ENCODE measurements around the gene GRIN2A. TPM values are rescaled to one million over a fixed set of nuclear protein-coding genes. Genes with fewer than 3 reads are reported as not detected.

Gene GRIN2A
- total RNA-seq, 1 donor from 2014 or later, result 0.56 TPM

DNA sequence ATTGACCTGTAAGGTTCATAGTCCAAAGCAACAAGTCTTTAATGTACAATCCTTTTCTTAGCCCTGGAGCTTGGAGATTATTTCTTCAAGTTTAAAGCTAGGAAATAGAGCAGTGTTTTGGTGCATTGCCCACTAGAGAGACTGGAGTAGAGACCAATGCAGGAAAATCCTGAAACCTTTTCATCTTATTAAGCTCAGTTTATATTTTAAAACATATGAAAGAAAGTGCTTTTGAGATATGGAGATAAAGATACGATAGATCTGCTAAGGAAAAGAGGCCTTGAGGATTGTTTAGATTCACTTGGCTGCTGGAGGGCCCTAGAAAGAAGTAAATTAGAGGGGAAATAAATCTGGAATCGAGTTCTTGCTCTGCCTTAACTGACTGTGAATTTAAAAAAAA is 212.0 kb downstream of the GRIN2A start:
- TF ChIP-seq, protein P1, sequence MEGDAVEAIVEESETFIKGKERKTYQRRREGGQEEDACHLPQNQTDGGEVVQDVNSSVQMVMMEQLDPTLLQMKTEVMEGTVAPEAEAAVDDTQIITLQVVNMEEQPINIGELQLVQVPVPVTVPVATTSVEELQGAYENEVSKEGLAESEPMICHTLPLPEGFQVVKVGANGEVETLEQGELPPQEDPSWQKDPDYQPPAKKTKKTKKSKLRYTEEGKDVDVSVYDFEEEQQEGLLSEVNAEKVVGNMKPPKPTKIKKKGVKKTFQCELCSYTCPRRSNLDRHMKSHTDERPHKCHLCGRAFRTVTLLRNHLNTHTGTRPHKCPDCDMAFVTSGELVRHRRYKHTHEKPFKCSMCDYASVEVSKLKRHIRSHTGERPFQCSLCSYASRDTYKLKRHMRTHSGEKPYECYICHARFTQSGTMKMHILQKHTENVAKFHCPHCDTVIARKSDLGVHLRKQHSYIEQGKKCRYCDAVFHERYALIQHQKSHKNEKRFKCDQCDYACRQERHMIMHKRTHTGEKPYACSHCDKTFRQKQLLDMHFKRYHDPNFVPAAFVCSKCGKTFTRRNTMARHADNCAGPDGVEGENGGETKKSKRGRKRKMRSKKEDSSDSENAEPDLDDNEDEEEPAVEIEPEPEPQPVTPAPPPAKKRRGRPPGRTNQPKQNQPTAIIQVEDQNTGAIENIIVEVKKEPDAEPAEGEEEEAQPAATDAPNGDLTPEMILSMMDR (IDR thresholded peaks at IDR 0.05), result no peak
- Histone ChIP-seq H3K27me3 (ENCODE audit: low read depth) (no peaks in the 10 kb centered on the region), H3K27ac (no peak overlapping the region), H3K36me3 (no peaks in the 10 kb centered on the region), H3K9me3 (no peaks in the 10 kb centered on the region), H3K4me3 (no peak overlapping the region), H3K4me1 (no peaks in the 10 kb centered on the region)
- intact Hi-C loops (cut with DNase I), result no loop called here
- ATAC-seq (no peak), DNase-seq (no peak)

DNA sequence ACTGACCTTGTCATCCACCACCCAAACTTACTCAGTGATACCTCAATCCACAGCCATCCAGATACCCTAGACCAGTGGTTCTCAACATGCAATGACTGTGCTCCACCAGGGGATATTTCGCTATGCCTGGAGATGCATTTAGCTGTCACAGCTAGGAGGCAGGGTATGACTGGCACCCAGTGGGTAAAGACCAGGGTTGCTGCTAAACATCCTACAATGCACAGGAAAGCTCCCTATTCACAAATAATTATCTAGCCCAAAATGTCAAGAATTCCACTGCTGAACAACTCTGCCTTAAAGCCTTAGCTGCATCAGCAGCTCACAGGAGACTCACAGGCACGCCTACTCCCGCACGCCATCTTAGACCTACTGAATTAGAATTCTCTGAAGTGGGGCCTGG is 212.6 kb downstream of the GRIN2A start:
- Histone ChIP-seq H3K4me1 (no peaks in the 10 kb centered on the region), H3K27me3 (ENCODE audit: low read depth) (no peaks in the 10 kb centered on the region), H3K4me3 (no peak overlapping the region), H3K36me3 (no peaks in the 10 kb centered on the region), H3K27ac (no peak overlapping the region), H3K9me3 (no peaks in the 10 kb centered on the region)
- DNase-seq (no peak), ATAC-seq (no peak)
- TF ChIP-seq, protein P1 (IDR thresholded peaks at IDR 0.05), result no peak
- intact Hi-C loops (cut with DNase I), result no loop called here

DNA sequence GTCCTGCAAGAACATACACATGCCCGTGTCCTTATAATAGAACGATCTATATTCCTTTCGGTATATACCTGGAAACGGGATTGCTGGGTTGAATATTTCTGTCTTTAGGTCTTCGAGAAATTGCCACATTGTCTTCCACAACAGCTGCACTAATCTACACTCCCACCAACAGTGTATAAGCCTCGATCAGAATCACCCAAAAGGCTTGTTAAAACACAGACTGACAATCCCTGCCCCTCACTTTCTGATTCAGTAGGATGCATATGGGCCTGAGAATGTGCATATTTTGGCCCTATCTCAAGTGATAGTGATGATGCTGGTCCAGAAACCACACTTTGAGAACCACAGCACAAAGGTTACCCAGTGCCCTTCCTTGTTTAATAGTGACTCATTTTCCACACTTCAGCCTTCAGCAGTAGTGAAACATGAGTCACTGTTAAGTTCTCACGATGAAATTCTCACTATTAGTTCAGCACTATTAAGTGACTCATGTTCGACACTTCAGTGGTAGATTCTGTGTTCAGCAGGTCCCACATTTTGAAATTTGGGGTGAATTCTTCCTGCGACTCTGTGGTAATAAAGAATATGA is 215.6 kb downstream of the GRIN2A start:
- TF ChIP-seq, protein P1 (IDR thresholded peaks at IDR 0.05), result no peak
- no peaks in the 10 kb centered on the region for H3K4me1 ChIP-seq
- H3K4me3 ChIP-seq, result no peak overlapping the region
- intact Hi-C loops (cut with DNase I), result no loop called here
- ATAC-seq, result no peak
- H3K27ac ChIP-seq, result no peak overlapping the region
- no peaks in the 10 kb centered on the region for H3K27me3 ChIP-seq (ENCODE audit: low read depth)
- no peaks in the 10 kb centered on the region for H3K9me3 ChIP-seq
- H3K36me3 ChIP-seq, result no peaks in the 10 kb centered on the region
- DNase-seq, result no peak

DNA sequence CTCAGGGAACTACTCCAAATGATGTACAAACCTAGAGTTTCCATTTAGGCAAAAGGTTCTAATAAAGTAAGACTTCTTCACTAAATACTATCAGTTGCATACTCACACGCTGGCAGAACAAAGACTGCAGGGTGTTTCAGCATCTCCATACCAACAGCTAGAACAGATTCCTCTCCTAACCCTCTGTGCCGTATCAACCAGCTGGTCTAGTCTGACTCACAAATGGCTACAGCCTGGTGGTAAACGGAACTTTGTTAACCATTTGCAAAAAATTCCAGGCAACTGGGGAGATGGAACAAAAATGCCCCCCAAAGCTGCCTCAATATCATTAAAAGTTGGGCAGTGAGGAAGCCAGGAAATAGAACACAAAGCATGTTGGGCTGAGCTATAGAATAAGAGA is 217.1 kb downstream of the GRIN2A start:
- intact Hi-C loops (cut with DNase I), result no loop called here
- no peaks in the 10 kb centered on the region for H3K9me3 ChIP-seq
- ATAC-seq (no peak), DNase-seq (no peak)
- H3K27me3 ChIP-seq (ENCODE audit: low read depth), result no peaks in the 10 kb centered on the region
- H3K4me3 ChIP-seq, result no peak overlapping the region
- H3K36me3 ChIP-seq, result no peaks in the 10 kb centered on the region
- TF ChIP-seq, protein P1 (IDR thresholded peaks at IDR 0.05), result no peak
- no peak overlapping the region for H3K27ac ChIP-seq
- H3K4me1 ChIP-seq, result no peaks in the 10 kb centered on the region

DNA sequence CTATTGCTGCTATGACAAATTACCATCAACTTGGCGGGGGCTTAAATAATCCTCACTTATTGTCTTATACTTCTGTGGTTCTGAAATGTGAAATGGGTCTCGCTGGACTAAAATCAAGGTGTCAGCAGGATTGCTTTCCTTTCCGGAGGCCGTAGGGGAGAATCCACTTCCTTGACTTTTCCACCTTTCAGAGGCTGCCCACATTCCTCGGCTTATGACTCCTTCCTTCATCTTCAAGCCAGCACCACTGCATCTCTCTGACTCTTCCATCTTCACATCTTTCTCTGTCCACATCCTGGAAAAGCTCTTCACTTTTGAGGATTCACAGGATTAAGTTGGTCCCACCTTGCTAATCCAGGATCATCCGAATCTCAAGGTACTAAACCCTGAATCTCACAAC is 217.8 kb downstream of the GRIN2A start:
- Histone ChIP-seq H3K27me3 (ENCODE audit: low read depth) (no peaks in the 10 kb centered on the region), H3K4me1 (no peaks in the 10 kb centered on the region), H3K4me3 (no peak overlapping the region), H3K36me3 (no peaks in the 10 kb centered on the region), H3K9me3 (no peaks in the 10 kb centered on the region), H3K27ac (no peak overlapping the region)
- no peak for ATAC-seq
- intact Hi-C loops (cut with DNase I), result no loop called here
- no peak for DNase-seq
- TF ChIP-seq, protein P1 (IDR thresholded peaks at IDR 0.05), result no peak

DNA sequence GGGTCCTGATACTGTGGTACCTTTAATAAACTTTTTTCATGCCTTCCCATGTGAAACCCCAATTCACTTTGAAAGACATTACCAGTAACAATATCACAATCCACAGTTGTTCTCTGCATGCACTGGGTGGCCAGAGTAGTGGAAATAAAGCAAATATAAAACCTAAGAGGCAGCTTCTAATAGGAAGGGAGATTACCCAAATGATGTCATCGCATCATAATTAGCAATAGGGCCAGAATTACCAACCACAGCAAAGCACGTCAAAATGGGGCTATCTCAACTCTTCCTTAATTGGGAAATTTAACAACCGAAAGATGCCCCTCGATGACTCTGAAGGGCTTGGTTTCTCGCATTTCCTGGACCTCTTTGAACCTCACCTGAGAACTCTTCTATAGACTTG is 224.8 kb downstream of the GRIN2A start:
- H3K9me3 ChIP-seq, result no peaks in the 10 kb centered on the region
- no peak overlapping the region for H3K27ac ChIP-seq
- TF ChIP-seq, protein P1 (IDR thresholded peaks at IDR 0.05), result no peak
- intact Hi-C loops (cut with DNase I), result no loop called here
- no peaks in the 10 kb centered on the region for H3K4me1 ChIP-seq
- no peak overlapping the region for H3K4me3 ChIP-seq
- no peak for DNase-seq
- H3K36me3 ChIP-seq, result no peaks in the 10 kb centered on the region
- H3K27me3 ChIP-seq (ENCODE audit: low read depth), result no peaks in the 10 kb centered on the region
- no peak for ATAC-seq

Measured in lower lobe of right lung (tissue), 2 donors.